Keratinocyte (primary cell): ENCODE measurements around the gene TNFAIP8. TPM values are rescaled to one million over a fixed set of nuclear protein-coding genes. Genes with fewer than 3 reads are reported as not detected.

Experiments used
- DNase-seq: peaks from one replicate; pipeline ENCODE4 v3.0.0-alpha.2; 2011; ENCODE audit warnings: low read depth, missing footprints, low spot score
- FAIRE-seq: peaks from 2 replicates; lab custom pipeline; 2011; peaks lifted over from hg19 to GRCh38; lab: Jason Lieb, UNC
- H2AFZ ChIP-seq: 2 replicates; pipeline ENCODE4 v1.6.0; 2012; ENCODE audit warnings: low read length, control low read depth, inconsistent platforms; ENCODE audit not compliant: control insufficient read depth
- H3K27ac ChIP-seq: 2 replicates; pipeline ENCODE4 v1.5.1; 2011; ENCODE audit warnings: low read length; ENCODE audit not compliant: control insufficient read depth, insufficient read depth
- H3K27me3 ChIP-seq: 3 replicates; pipeline ENCODE4 v1.6.0; 2011; ENCODE audit warnings: low read length; ENCODE audit not compliant: control insufficient read depth, insufficient read depth; ENCODE audit errors: extremely low read depth
- H3K36me3 ChIP-seq, 2 experiments: 2 replicates in 1 of 2; 3 replicates in 1 of 2; pipeline ENCODE4 v1.5.1; 2011; ENCODE audit warnings: low read length in 2 of 2, mild to moderate bottlenecking in 1 of 2; ENCODE audit not compliant: control insufficient read depth in 2 of 2, insufficient read depth in 2 of 2; ENCODE audit errors: extremely low read depth in 1 of 2
- H3K4me1 ChIP-seq: 3 replicates; pipeline ENCODE4 v1.5.1; 2011; ENCODE audit warnings: low read length; ENCODE audit not compliant: control insufficient read depth, insufficient read depth; ENCODE audit errors: extremely low read depth
- H3K4me2 ChIP-seq: 3 replicates; pipeline ENCODE4 v1.6.0; 2011; ENCODE audit warnings: low read depth, low read length; ENCODE audit not compliant: control insufficient read depth, insufficient read depth; ENCODE audit errors: extremely low read depth
- H3K4me3 ChIP-seq, 3 experiments: fragments of 200-600 bp in 1 of 3; sonication (generic) in 1 of 3; 2 replicates in 2 of 3; 3 replicates in 1 of 3; pipeline ENCODE4 v1.5.1; 2011 to 2016; ENCODE audit warnings: low read length in 3 of 3, mild to moderate bottlenecking in 3 of 3, control low read depth in 2 of 3, inconsistent platforms in 1 of 3, low read depth in 1 of 3, mixed read lengths in 1 of 3, mixed run types in 1 of 3, moderate library complexity in 1 of 3; ENCODE audit not compliant: control insufficient read depth in 2 of 3, insufficient read depth in 2 of 3; ENCODE audit errors: extremely low read depth in 1 of 3
- H3K79me2 ChIP-seq: 2 replicates; pipeline ENCODE4 v1.6.0; 2012; ENCODE audit warnings: low read length; ENCODE audit not compliant: control insufficient read depth, insufficient read depth
- H3K9ac ChIP-seq: 3 replicates; pipeline ENCODE4 v1.6.0; 2011; ENCODE audit warnings: low read length; ENCODE audit not compliant: control insufficient read depth, insufficient read depth; ENCODE audit errors: extremely low read depth
- H3K9me1 ChIP-seq: 3 replicates; pipeline ENCODE4 v1.6.0; 2011; ENCODE audit warnings: low read length; ENCODE audit not compliant: control insufficient read depth, insufficient read depth; ENCODE audit errors: extremely low read depth
- H3K9me3 ChIP-seq: 2 replicates; pipeline ENCODE4 v1.5.1; 2012; ENCODE audit warnings: low read depth, low read length; ENCODE audit not compliant: control insufficient read depth
- H4K20me1 ChIP-seq: 3 replicates; pipeline ENCODE4 v1.6.0; 2011; ENCODE audit warnings: low read length; ENCODE audit not compliant: control insufficient read depth, insufficient read depth; ENCODE audit errors: extremely low read depth
- EZH2 ChIP-seq: IDR thresholded peaks from one replicate; pipeline ENCODE4 v1.6.1; 2012; ENCODE audit warnings: inconsistent platforms, mild to moderate bottlenecking, low read length, moderate library complexity
- dilution Hi-C: fragments of 300-500 bp; cut with MboI; formaldehyde crosslinking; loops from one replicate; pipeline ENCODE4 v1.7.0; 2020; ENCODE audit warnings: low sequenced_read_pairs; ENCODE audit not compliant: extremely low pct_ligation_motif_present
- polyA plus RNA-seq, 5 experiments: library from polyadenylated mRNA; depleted of rRNA in 3 of 5; stranded (reverse) in 3 of 5; stranded (forward) in 1 of 5; unstranded in 1 of 5; fragments of >200 nt; gene quantifications; 1 replicate in 1 of 5; 2 replicates in 3 of 5; 3 replicates in 1 of 5; pipeline versions ENCODE4 v1.2.1 to v1.2.3, GENCODE V29; 2011 to 2012; ENCODE audit warnings: missing spikeins in 2 of 5, low read depth in 1 of 5, low replicate concordance in 1 of 5
- TF ChIP-seq, protein P1 (sequence below), 3 experiments: IDR thresholded peaks in 1 of 3; conservative IDR thresholded peaks in 1 of 3; optimal IDR thresholded peaks in 1 of 3; 2 replicates in 2 of 3; 3 replicates in 1 of 3; pipeline versions ENCODE3 to v1.5.1; 2011; ENCODE audit warnings: low read length in 3 of 3, mild to moderate bottlenecking in 3 of 3, moderate library complexity in 2 of 3, control low read depth in 1 of 3, inconsistent platforms in 1 of 3; ENCODE audit not compliant: insufficient read depth in 2 of 3; ENCODE audit errors: extremely low read depth in 1 of 3

The TNFAIP8 gene
- polyA plus RNA-seq, 1 donor (not counting 4 experiments of a cell fraction or from before 2014, with no cell fraction given) = 20.8 TPM

DNA sequence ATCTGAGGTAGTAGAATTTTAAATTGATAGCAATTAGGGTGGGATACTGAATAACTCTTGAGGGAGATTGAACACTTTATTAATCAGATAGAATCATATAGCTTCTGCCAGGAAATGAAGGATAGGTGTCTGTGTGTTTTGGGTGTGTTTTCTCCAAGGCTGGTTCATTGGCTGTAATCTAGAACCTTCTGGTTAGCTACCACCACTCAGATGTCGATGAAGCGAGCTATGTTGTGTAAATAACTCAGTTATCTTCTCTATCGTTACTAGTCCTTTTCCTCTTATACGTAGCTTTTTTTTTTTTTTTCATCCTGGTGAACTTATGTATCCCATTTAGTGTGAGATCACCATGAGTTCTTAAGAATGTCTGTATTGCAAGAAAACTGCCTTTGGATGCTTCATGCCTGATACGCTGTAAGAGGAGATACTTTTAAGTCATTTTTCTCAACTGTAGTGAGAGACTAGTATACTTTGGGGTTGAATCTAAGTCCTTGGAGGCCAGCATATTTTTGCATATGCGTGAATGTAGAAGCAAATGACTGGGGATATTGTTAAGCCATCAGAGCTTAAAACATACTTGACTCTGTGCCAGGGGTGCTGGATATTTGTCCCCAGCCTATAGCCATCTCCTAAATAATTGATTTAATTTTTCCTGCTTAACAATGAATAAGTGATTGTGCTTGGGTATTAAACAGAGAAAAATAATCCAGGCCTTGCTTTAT lies 2.1 kb downstream of the TNFAIP8 start:
- no peak for FAIRE-seq
- Histone ChIP-seq H3K4me3 (no peak overlapping the region), H3K9ac (no peak overlapping the region), H4K20me1 (peaks cover 3% of the 10 kb centered on the region), H3K36me3 (no peaks in the 10 kb centered on the region), H3K9me3 (no peaks in the 10 kb centered on the region), H3K4me2 (no peak overlapping the region), H3K79me2 (peaks cover 13% of the 10 kb centered on the region), H3K9me1 (no peaks in the 10 kb centered on the region), H3K27me3 (no peaks in the 10 kb centered on the region), H3K27ac (no peak overlapping the region), H3K4me1 (peaks cover 56% of the 10 kb centered on the region), H2AFZ (no peak overlapping the region)
- TF ChIP-seq EZH2 = no peak
- TF ChIP-seq, protein P1, sequence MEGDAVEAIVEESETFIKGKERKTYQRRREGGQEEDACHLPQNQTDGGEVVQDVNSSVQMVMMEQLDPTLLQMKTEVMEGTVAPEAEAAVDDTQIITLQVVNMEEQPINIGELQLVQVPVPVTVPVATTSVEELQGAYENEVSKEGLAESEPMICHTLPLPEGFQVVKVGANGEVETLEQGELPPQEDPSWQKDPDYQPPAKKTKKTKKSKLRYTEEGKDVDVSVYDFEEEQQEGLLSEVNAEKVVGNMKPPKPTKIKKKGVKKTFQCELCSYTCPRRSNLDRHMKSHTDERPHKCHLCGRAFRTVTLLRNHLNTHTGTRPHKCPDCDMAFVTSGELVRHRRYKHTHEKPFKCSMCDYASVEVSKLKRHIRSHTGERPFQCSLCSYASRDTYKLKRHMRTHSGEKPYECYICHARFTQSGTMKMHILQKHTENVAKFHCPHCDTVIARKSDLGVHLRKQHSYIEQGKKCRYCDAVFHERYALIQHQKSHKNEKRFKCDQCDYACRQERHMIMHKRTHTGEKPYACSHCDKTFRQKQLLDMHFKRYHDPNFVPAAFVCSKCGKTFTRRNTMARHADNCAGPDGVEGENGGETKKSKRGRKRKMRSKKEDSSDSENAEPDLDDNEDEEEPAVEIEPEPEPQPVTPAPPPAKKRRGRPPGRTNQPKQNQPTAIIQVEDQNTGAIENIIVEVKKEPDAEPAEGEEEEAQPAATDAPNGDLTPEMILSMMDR (optimal IDR thresholded peaks at IDR 0.05 in 1 of 3, IDR thresholded peaks at IDR 0.05 in 1 of 3, conservative IDR thresholded peaks at IDR 0.05 in 1 of 3; ENCODE audit: extremely low read depth in 1 of 3, insufficient read depth in 2 of 3, low read length in 3 of 3) = no peak
- dilution Hi-C loops = no loop called here
- no peak for DNase-seq

DNA sequence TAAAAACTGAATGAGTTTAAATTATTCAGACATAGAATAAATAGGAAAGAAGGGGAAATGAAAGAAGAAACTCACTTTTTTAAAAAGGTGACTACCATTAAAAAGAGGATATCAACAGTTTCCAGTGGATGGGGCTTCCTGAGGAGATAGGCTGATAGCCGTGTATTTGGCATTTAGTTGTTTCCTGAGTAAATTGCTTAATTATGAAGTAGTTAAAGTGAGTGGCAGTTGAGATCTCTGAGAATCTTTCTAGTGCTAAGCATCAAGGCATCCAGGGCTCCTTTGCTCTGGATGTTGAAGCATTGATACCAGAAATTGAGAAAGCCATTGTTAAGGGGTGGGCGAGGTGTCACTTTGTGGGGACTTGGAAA lies 2.7 kb downstream of the TNFAIP8 start:
- H2AFZ ChIP-seq = no peak overlapping the region
- H3K9me1 ChIP-seq = peaks cover 2% of the 10 kb centered on the region
- DNase-seq (no peak), FAIRE-seq (no peak)
- dilution Hi-C loops = no loop called here
- no peak overlapping the region for H3K9ac ChIP-seq
- H3K36me3 ChIP-seq = no peaks in the 10 kb centered on the region
- peaks cover 3% of the 10 kb centered on the region for H4K20me1 ChIP-seq
- H3K4me3 ChIP-seq = no peak overlapping the region
- TF ChIP-seq, protein P1 (optimal IDR thresholded peaks at IDR 0.05 in 1 of 3, IDR thresholded peaks at IDR 0.05 in 1 of 3, conservative IDR thresholded peaks at IDR 0.05 in 1 of 3; ENCODE audit: extremely low read depth in 1 of 3, insufficient read depth in 2 of 3, low read length in 3 of 3) = no peak
- TF ChIP-seq EZH2 = no peak
- H3K4me1 ChIP-seq = peaks cover 62% of the 10 kb centered on the region
- H3K4me2 ChIP-seq = no peak overlapping the region
- H3K27me3 ChIP-seq = no peaks in the 10 kb centered on the region
- H3K79me2 ChIP-seq = peaks cover 13% of the 10 kb centered on the region
- no peak overlapping the region for H3K27ac ChIP-seq
- H3K9me3 ChIP-seq = no peaks in the 10 kb centered on the region
